GM23248 (cell line): Measurements from ENCODE around the gene LRRC7.

Experiments
- EZH2 ChIP-seq: fragments of 200-600 bp; sonication (generic); IDR thresholded peaks from 2 replicates; pipeline ENCODE4 v1.6.1; 2018; ENCODE audit warnings: antibody characterized with exemption, mild to moderate bottlenecking; ENCODE audit not compliant: insufficient read depth, poor library complexity, severe bottlenecking
- EZH2phosphoT487 ChIP-seq: fragments of 200-600 bp; sonication (generic); IDR thresholded peaks from 2 replicates; pipeline ENCODE4 v1.6.1; 2018; ENCODE audit warnings: antibody characterized with exemption, moderate library complexity, mild to moderate bottlenecking, low read depth; ENCODE audit not compliant: insufficient read depth

DNA sequence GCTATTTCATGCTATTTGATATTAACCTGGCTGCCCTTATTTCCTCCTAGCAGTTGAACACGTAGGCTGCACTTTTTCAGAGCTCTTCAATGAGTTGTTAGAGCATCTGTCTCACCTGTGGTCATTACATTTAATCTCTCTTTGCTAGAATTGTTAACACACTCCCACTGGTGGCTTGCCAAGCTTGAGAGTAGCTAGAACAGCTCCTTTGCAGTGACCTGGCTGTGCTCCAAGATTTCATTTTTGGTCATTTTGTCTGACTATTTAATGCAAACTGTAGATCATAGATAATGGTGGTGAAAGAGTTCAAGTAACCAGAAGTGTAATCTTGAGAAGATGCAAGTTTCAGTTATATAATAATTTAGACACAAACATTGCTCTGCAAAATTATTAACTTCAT, 105.6 kb downstream of the LRRC7 start:
- TF ChIP-seq EZH2 (no peak), EZH2phosphoT487 (no peak)
